IMR-90 (cell line): ENCODE results near the gene HOMER3. TPM values are rescaled to one million over a fixed set of nuclear protein-coding genes. Genes with fewer than 3 reads are reported as not detected.

ENCODE experiments used
- ATAC-seq: fragments of 200-7000 bp; cut with Tn5 transposase; 2 replicates; pipeline ENCODE4 v1.9.1; 2020; ENCODE audit warnings: low read depth, mild to moderate bottlenecking, moderate library complexity
- BruUV-seq: library from RNA; stranded (reverse); fragments of 400-500 nt; replicated peaks from 2 replicates; lab custom pipeline; 2021; lab: Mats Ljungman, UMichigan
- CTCF ChIA-PET: fragments of 300-600 bp; formaldehyde crosslinking; extraction: SDS; loops from one replicate; lab custom pipeline; 2021; ENCODE audit warnings: antibody characterized with exemption; lab: Yijun Ruan, JAX
- POLR2A ChIA-PET: fragments of 300-600 bp; sonication (Branson Sonifier 250); formaldehyde crosslinking; loops from one replicate; lab custom pipeline; 2022; ENCODE audit warnings: antibody characterized with exemption; ENCODE audit not compliant: unreplicated experiment; lab: Charles Lee
- DNase-seq: peaks from one replicate; pipeline ENCODE4 v3.0.0; 2013
- H2AFZ ChIP-seq: replicated peaks from 2 replicates; pipeline ENCODE3; 2013; ENCODE audit warnings: low read length, mild to moderate bottlenecking; ENCODE audit not compliant: poor library complexity
- H2AK5ac ChIP-seq: 2 replicates; pipeline ENCODE4 v1.6.1; 2013; ENCODE audit warnings: low read depth, low read length, inconsistent platforms
- H2AK9ac ChIP-seq: replicated peaks from 2 replicates; pipeline ENCODE3; 2013; ENCODE audit warnings: mild to moderate bottlenecking, low read depth, low read length, moderate library complexity; ENCODE audit not compliant: poor library complexity
- H2BK120ac ChIP-seq: 2 replicates; pipeline ENCODE4 v1.6.1; 2013; ENCODE audit warnings: low read depth, low read length, inconsistent platforms
- H2BK15ac ChIP-seq: 3 replicates; pipeline ENCODE4 v1.6.1; 2013; ENCODE audit warnings: low read depth, low read length, inconsistent platforms
- H2BK20ac ChIP-seq: 2 replicates; pipeline ENCODE4 v1.6.1; 2013; ENCODE audit warnings: low read depth, mild to moderate bottlenecking, inconsistent platforms, low read length, moderate library complexity
- H2BK5ac ChIP-seq: 2 replicates; pipeline ENCODE4 v1.6.1; 2013; ENCODE audit warnings: mild to moderate bottlenecking, low read depth, low read length, inconsistent platforms; ENCODE audit not compliant: poor library complexity, severe bottlenecking
- H3K14ac ChIP-seq: replicated peaks from 2 replicates; pipeline ENCODE4 v1.6.1; 2013; ENCODE audit warnings: low read depth, low read length, inconsistent platforms
- H3K18ac ChIP-seq: 2 replicates; pipeline ENCODE4 v1.6.1; 2013; ENCODE audit warnings: low read depth, low read length, control low read depth
- H3K23ac ChIP-seq: 2 replicates; pipeline ENCODE4 v1.6.1; 2013; ENCODE audit warnings: low read depth, low read length, inconsistent platforms
- H3K27ac ChIP-seq: 2 replicates; pipeline ENCODE4 v1.5.1; 2013; ENCODE audit warnings: mild to moderate bottlenecking, control low read depth, low read length; ENCODE audit not compliant: insufficient read depth
- H3K27me3 ChIP-seq: 2 replicates; pipeline ENCODE4 v1.6.1; 2013; ENCODE audit warnings: low read length; ENCODE audit not compliant: control insufficient read depth, insufficient read depth
- H3K36me3 ChIP-seq: 2 replicates; pipeline ENCODE4 v1.6.1; 2013; ENCODE audit warnings: low read length, mixed read lengths; ENCODE audit not compliant: control insufficient read depth, insufficient read depth
- H3K4ac ChIP-seq: 2 replicates; pipeline ENCODE4 v1.6.1; 2013; ENCODE audit warnings: low read depth, low read length, inconsistent platforms
- H3K4me1 ChIP-seq: 2 replicates; pipeline ENCODE4 v1.6.1; 2013; ENCODE audit warnings: low read length, mixed read lengths; ENCODE audit not compliant: control insufficient read depth, insufficient read depth
- H3K4me2 ChIP-seq: 2 replicates; pipeline ENCODE4 v1.6.1; 2013; ENCODE audit warnings: low read depth, mild to moderate bottlenecking, control low read depth, low read length, moderate library complexity
- H3K4me3 ChIP-seq: 2 replicates; pipeline ENCODE4 v1.5.1; 2013; ENCODE audit warnings: low read depth, mild to moderate bottlenecking, control low read depth, low read length, moderate library complexity; ENCODE audit not compliant: insufficient read depth
- H3K56ac ChIP-seq: 2 replicates; pipeline ENCODE4 v1.6.1; 2013; ENCODE audit warnings: low read length, inconsistent platforms; ENCODE audit not compliant: insufficient read depth; ENCODE audit errors: extremely low read depth
- H3K79me1 ChIP-seq, 2 experiments: 2 replicates each; pipeline ENCODE4 v1.6.1; 2013; ENCODE audit warnings: low read length in 2 of 2, inconsistent platforms in 1 of 2, low read depth in 1 of 2
- H3K9ac ChIP-seq: 2 replicates; pipeline ENCODE4 v1.6.1; 2013; ENCODE audit warnings: low read depth, low read length, control low read depth
- H3K9me1 ChIP-seq: 2 replicates; pipeline ENCODE4 v1.6.1; 2013; ENCODE audit warnings: low read length, inconsistent platforms; ENCODE audit not compliant: insufficient read depth
- H3K9me3 ChIP-seq: 2 replicates; pipeline ENCODE4 v1.6.1; 2013; ENCODE audit warnings: low read length; ENCODE audit not compliant: control insufficient read depth, insufficient read depth
- H4K20me1 ChIP-seq: 2 replicates; pipeline ENCODE4 v1.6.1; 2013; ENCODE audit warnings: low read length, inconsistent platforms; ENCODE audit not compliant: insufficient read depth
- H4K5ac ChIP-seq: 2 replicates; pipeline ENCODE4 v1.6.1; 2013; ENCODE audit warnings: mild to moderate bottlenecking, low read depth, low read length, control low read depth
- H4K8ac ChIP-seq, 2 experiments: 2 replicates each; pipeline ENCODE4 v1.6.1; 2013; ENCODE audit warnings: low read depth in 2 of 2, low read length in 2 of 2, control low read depth in 1 of 2, inconsistent platforms in 1 of 2
- H4K91ac ChIP-seq: 2 replicates; pipeline ENCODE4 v1.6.1; 2013; ENCODE audit warnings: low read depth, low read length, inconsistent platforms; ENCODE audit not compliant: insufficient read depth
- BHLHE40 ChIP-seq: fragments of 150-350 bp; IDR thresholded peaks from 2 replicates; pipeline ENCODE4 v1.6.1; 2016; ENCODE audit warnings: mild to moderate bottlenecking, low read depth, low read length
- CEBPB ChIP-seq: IDR thresholded peaks from 2 replicates; pipeline ENCODE4 v1.6.1; 2012; ENCODE audit warnings: low read depth, low read length, improper control_type of control experiment
- CHD1 ChIP-seq: IDR thresholded peaks from 2 replicates; pipeline ENCODE4 v1.6.1; 2012; ENCODE audit warnings: low read depth, low read length, improper control_type of control experiment
- CTCF ChIP-seq: conservative IDR thresholded peaks from 2 replicates; pipeline ENCODE4 v1.5.1; 2012; ENCODE audit warnings: mild to moderate bottlenecking, low read depth, low read length, improper control_type of control experiment
- FOS ChIP-seq: fragments of 150-350 bp; IDR thresholded peaks from 2 replicates; pipeline ENCODE4 v1.6.1; 2016; ENCODE audit warnings: low read depth, low read length
- MAFK ChIP-seq: IDR thresholded peaks from 2 replicates; pipeline ENCODE4 v1.6.1; 2012; ENCODE audit warnings: low read depth, low read length, improper control_type of control experiment
- MAZ ChIP-seq: IDR thresholded peaks from 2 replicates; pipeline ENCODE4 v1.6.1; 2012; ENCODE audit warnings: low read depth, mild to moderate bottlenecking, low read length, improper control_type of control experiment, moderate library complexity, borderline replicate concordance
- MXI1 ChIP-seq: IDR thresholded peaks from 2 replicates; pipeline ENCODE4 v1.6.1; 2012; ENCODE audit warnings: low read depth, mild to moderate bottlenecking, low read length, moderate library complexity, borderline replicate concordance
- NFE2L2 ChIP-seq: fragments of 150-350 bp; IDR thresholded peaks from 2 replicates; pipeline ENCODE4 v1.6.1; 2016; ENCODE audit warnings: low read depth, mild to moderate bottlenecking, low read length
- POLR2A ChIP-seq: IDR thresholded peaks from 2 replicates; pipeline ENCODE4 v1.6.1; 2012; ENCODE audit warnings: mild to moderate bottlenecking, low read depth, low read length
- RAD21 ChIP-seq: IDR thresholded peaks from 2 replicates; pipeline ENCODE4 v1.6.1; 2012; ENCODE audit warnings: low read length, improper control_type of control experiment
- RCOR1 ChIP-seq: IDR thresholded peaks from 2 replicates; pipeline ENCODE4 v1.6.1; 2012; ENCODE audit warnings: mild to moderate bottlenecking, low read length, improper control_type of control experiment; ENCODE audit not compliant: insufficient replicate concordance
- RFX5 ChIP-seq: IDR thresholded peaks from 2 replicates; pipeline ENCODE4 v1.8.0; 2012; ENCODE audit warnings: low read depth, mild to moderate bottlenecking, low read length, moderate library complexity
- SMC3 ChIP-seq: fragments of 150-350 bp; IDR thresholded peaks from 2 replicates; pipeline ENCODE4 v1.6.1; 2016; ENCODE audit warnings: low read depth, mild to moderate bottlenecking, antibody characterized with exemption, low read length, moderate library complexity
- WGBS, 2 experiments: methylation state at CpG; one replicate each; pipeline versions ENCODE4 v1.1.5 to v1.1.7; 2013; ENCODE audit warnings: missing lambda C conversion rate in 2 of 2; ENCODE audit not compliant: insufficient read length in 1 of 2; ENCODE audit errors: extremely low coverage in 2 of 2; 5-methylcytosine and 5-hydroxymethylcytosine counted together
- dilution Hi-C: fragments of 300-500 bp; cut with HindIII; formaldehyde crosslinking; loops from one replicate; pipeline ENCODE4 v1.14.3; 2018; ENCODE audit warnings: low sequenced_read_pairs; ENCODE audit not compliant: unreplicated experiment
- in situ Hi-C: fragments of 300-500 bp; cut with MboI; formaldehyde crosslinking; loops from 3 replicates; pipeline ENCODE4 v1.14.3; 2019; ENCODE audit warnings: low sequenced_read_pairs, inconsistent platforms, mixed read lengths
- intact Hi-C: fragments of 100-400 bp; cut with micrococcal nuclease; formaldehyde crosslinking; loops from 2 replicates; pipeline ENCODE4 v1.10.0; 2022
- polyA plus RNA-seq, 3 experiments: library from polyadenylated mRNA; depleted of rRNA; stranded (reverse); fragments of >200 nt; gene quantifications; 2 replicates each; pipeline ENCODE4 v1.2.3, GENCODE V29; 2012; ENCODE audit warnings: low replicate concordance in 1 of 3
- total RNA-seq: library from RNA; depleted of rRNA; stranded (reverse); fragments of >200 nt; gene quantifications from 2 replicates; pipeline ENCODE4 v1.2.3, GENCODE V29; 2012
- TF ChIP-seq, protein P1 (sequence below): fragments of 150-350 bp; IDR thresholded peaks from 2 replicates; pipeline ENCODE4 v1.6.1; 2017; ENCODE audit warnings: mild to moderate bottlenecking, antibody characterized with exemption, low read length, low read depth
- TF ChIP-seq, protein P2 (sequence below): fragments of 150-350 bp; IDR thresholded peaks from 2 replicates; pipeline ENCODE4 v1.6.1; 2016; ENCODE audit warnings: low read depth, mild to moderate bottlenecking, low read length, moderate library complexity, borderline replicate concordance

The HOMER3 gene
- total and polyA plus RNA-seq, 2 of the 4 experiments (the other 2 are of a cell fraction) = 53.4 to 77.0 TPM

- H4K5ac ChIP-seq = no peak overlapping the region
- intact Hi-C loops (no loop called here), dilution Hi-C loops (no loop called here), in situ Hi-C loops (no loop called here)
- H2BK15ac ChIP-seq = no peak overlapping the region
- POLR2A ChIA-PET = no interaction called here
- H3K9ac ChIP-seq = no peak overlapping the region
- no peak overlapping the region for H3K56ac ChIP-seq
- H3K18ac ChIP-seq = no peak overlapping the region
- peaks cover 25% of the 10 kb centered on the region for H4K20me1 ChIP-seq
- CTCF ChIA-PET = no interaction called here
- H3K14ac ChIP-seq = no peak overlapping the region
- no peaks in the 10 kb centered on the region for H3K9me3 ChIP-seq
- no peak overlapping the region for H2BK5ac ChIP-seq
- no peak overlapping the region for H4K91ac ChIP-seq
- H2BK120ac ChIP-seq = no peak overlapping the region
- no peak overlapping the region for H4K8ac ChIP-seq
- no TSS peak for BruUV-seq
- H3K9me1 ChIP-seq = no peaks in the 10 kb centered on the region
- no peak overlapping the region for H2AFZ ChIP-seq
- no peaks in the 10 kb centered on the region for H3K4me1 ChIP-seq
- H3K36me3 ChIP-seq = peaks cover 68% of the 10 kb centered on the region
- no peak overlapping the region for H3K4ac ChIP-seq
- no peak overlapping the region for H2AK5ac ChIP-seq
- H3K23ac ChIP-seq = no peak overlapping the region
- H3K27me3 ChIP-seq = no peaks in the 10 kb centered on the region
- H3K79me1 ChIP-seq = peaks cover under 1 to 17% of the 10 kb centered on the region in 2 experiments; a peak in 2 of 4 replicates
- H3K4me2 ChIP-seq = no peak overlapping the region
- 93% methylated on average over 15 of the region's 25 CpGs; no CpG with 5 or more reads in 1 of the 2 experiments for WGBS, 2 experiments
- ATAC-seq = no peak
- TF ChIP-seq, protein P1, sequence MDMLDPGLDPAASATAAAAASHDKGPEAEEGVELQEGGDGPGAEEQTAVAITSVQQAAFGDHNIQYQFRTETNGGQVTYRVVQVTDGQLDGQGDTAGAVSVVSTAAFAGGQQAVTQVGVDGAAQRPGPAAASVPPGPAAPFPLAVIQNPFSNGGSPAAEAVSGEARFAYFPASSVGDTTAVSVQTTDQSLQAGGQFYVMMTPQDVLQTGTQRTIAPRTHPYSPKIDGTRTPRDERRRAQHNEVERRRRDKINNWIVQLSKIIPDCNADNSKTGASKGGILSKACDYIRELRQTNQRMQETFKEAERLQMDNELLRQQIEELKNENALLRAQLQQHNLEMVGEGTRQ = no peak
- TF ChIP-seq MXI1 (no peak), RAD21 (no peak), POLR2A (no peak), NFE2L2 (no peak), FOS (no peak), CHD1 (no peak), BHLHE40 (no peak), SMC3 (no peak), CEBPB (no peak), RFX5 (no peak), CTCF (no peak), MAFK (no peak), RCOR1 (no peak), MAZ (no peak)
- TF ChIP-seq, protein P2, sequence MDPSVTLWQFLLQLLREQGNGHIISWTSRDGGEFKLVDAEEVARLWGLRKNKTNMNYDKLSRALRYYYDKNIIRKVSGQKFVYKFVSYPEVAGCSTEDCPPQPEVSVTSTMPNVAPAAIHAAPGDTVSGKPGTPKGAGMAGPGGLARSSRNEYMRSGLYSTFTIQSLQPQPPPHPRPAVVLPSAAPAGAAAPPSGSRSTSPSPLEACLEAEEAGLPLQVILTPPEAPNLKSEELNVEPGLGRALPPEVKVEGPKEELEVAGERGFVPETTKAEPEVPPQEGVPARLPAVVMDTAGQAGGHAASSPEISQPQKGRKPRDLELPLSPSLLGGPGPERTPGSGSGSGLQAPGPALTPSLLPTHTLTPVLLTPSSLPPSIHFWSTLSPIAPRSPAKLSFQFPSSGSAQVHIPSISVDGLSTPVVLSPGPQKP = no peak
- DNase-seq = no peak
- no peak overlapping the region for H3K27ac ChIP-seq
- no peak overlapping the region for H3K4me3 ChIP-seq
- peak overlapping the region; percentile 55 for H2AK9ac ChIP-seq
- no peak overlapping the region for H2BK20ac ChIP-seq
Measured at GRCh38 chr19:18904334-18905057, 36.5 kb downstream of the HOMER3 start.
